Measurements from ENCODE around the gene RPAP2.
"Not testable (repeated sequence)": the region's sequence is repeated elsewhere in the genome, so short reads cannot be mapped to it uniquely, and the experiment has no call there.

The RPAP2 gene

DNA sequence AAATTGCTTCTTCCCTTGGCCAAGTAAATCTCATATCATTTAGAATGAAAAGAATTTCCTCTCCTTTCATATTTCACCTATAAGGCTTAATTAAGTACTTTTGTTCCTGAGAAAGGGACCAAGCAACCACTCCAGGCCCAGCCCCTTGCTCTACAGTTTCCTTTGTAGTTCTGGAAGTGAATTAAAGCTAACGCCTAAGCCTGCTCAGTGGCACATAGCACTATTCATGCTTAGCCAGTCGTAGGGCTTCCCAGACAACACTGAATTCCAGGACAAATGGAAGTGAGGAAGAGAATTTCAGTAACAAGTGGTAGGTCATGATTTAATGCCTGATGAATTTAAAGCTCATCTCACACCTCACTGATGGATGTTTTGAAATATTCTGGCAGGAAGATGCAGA lies 73.3 kb downstream of the RPAP2 start:
- H3K27me3 Mint-ChIP-seq = no peaks in the 10 kb centered on the region
- DNase-seq = no peak
- CTCF ChIA-PET = interaction anchor here (1.5 kb wide), 1 partner anchor 102 kb away, joined by 4 read pairs; no protein-coding TSS in a partner anchor

GRCh38 chr1:92374223-92374622 lies 75.4 kb downstream of the RPAP2 start:
- Mint-ChIP-seq H3K27ac (peak overlapping the region; percentile 15), H3K9me3 (no peaks in the 10 kb centered on the region), H3K4me3 (no peak overlapping the region), H3K36me3 (peaks cover 21% of the 10 kb centered on the region), H3K27me3 (no peaks in the 10 kb centered on the region), H3K4me1 (peaks cover 32% of the 10 kb centered on the region)
- no peak for DNase-seq
- CTCF ChIA-PET = no interaction called here

More for the DNA sequence above, 73.3 kb downstream of the RPAP2 start:
- peaks cover 28% of the 10 kb centered on the region for H3K36me3 Mint-ChIP-seq
- H3K4me3 Mint-ChIP-seq = no peak overlapping the region
- peaks cover 44% of the 10 kb centered on the region for H3K4me1 Mint-ChIP-seq
- H3K27ac Mint-ChIP-seq = no peak overlapping the region
- H3K9me3 Mint-ChIP-seq = no peaks in the 10 kb centered on the region

GRCh38 chr1:92376345-92376744 lies 77.5 kb downstream of the RPAP2 start:
- Mint-ChIP-seq H3K36me3 (peaks cover 20% of the 10 kb centered on the region), H3K27ac (no peak overlapping the region), H3K4me3 (no peak overlapping the region), H3K4me1 (peaks cover 26% of the 10 kb centered on the region), H3K9me3 (peaks cover 5% of the 10 kb centered on the region), H3K27me3 (no peaks in the 10 kb centered on the region)
- no peak for DNase-seq
- CTCF ChIA-PET = no interaction called here

GRCh38 chr1:92377991-92378390 lies 79.1 kb downstream of the RPAP2 start:
- Mint-ChIP-seq H3K4me1 (peaks cover 20% of the 10 kb centered on the region), H3K36me3 (peaks cover 21% of the 10 kb centered on the region)
- H3K27me3 Mint-ChIP-seq, H3K9me3 Mint-ChIP-seq, CTCF ChIA-PET, DNase-seq, H3K4me3 Mint-ChIP-seq, H3K27ac Mint-ChIP-seq: not testable (repeated sequence)

DNA sequence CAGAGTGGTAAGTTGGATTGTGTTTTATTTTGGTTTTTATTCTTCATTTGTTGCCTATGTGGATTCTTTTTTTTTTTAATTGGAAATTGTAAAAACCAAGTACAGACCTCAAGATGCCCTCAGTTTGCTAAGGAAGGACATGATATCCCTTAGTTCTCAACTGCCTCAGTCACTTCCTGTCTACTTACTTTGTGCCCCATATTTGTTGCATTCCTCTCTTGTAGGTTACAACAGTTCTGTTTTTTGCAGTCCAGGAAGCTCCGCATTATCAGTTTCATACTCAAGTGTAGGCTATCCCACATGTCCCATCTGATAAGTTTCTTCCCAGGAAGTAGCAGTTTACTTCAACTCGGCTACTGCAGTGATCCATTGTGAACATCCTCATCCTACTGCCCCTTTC lies 82.0 kb downstream of the RPAP2 start:
- no peak for DNase-seq
- Mint-ChIP-seq H3K27ac (peak overlapping the region; percentile 47), H3K4me3 (no peak overlapping the region), H3K36me3 (peaks cover 33% of the 10 kb centered on the region), H3K27me3 (no peaks in the 10 kb centered on the region), H3K4me1 (peaks cover 9% of the 10 kb centered on the region), H3K9me3 (peaks cover 5% of the 10 kb centered on the region)
- CTCF ChIA-PET = interaction anchor here (0.6 kb wide), 1 partner anchor 63 kb away, joined by 3 read pairs; no protein-coding TSS in a partner anchor

DNA sequence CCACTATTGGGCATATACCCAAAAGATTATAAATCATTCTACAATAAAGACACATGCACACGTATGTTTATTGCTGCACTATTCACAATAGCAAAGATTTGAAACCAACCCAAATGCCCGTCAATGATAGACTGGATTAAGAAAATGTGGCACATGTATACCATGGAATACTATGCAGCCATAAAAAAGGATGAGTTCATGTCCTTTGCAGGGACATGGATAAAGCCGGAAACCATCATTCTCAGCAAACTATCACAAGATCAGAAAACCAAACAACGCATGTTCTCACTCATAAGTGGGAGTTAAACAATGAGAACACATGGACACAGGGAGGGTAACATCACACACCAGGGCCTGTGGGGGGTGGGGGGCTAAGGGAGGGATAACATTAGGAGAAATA lies 95.1 kb downstream of the RPAP2 start:
- peaks cover 38% of the 10 kb centered on the region for H3K9me3 Mint-ChIP-seq
- H3K27me3 Mint-ChIP-seq, CTCF ChIA-PET, DNase-seq, H3K4me3 Mint-ChIP-seq, H3K4me1 Mint-ChIP-seq, H3K27ac Mint-ChIP-seq: not testable (repeated sequence)
- H3K36me3 Mint-ChIP-seq = peaks cover 25% of the 10 kb centered on the region

DNA sequence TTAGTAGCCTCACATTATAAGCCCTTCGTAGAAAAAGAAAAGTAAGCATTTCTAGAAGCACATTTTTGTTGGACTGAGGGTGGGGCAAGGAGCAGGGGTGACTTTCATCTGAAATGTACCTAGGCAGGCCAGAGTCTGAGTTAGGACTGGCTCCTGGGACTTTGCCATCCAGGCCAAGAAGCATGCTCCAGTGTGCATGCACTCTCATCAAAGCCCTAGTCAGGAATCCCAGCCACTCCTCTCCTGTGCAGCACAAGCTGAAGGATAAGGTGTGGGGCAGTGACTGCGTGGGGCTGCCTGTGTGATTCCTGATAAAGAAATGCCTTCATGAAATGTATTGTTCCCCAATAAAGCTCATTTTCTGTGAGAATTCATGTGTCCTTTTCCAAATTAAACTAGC lies 99.7 kb downstream of the RPAP2 start:
- DNase-seq = no peak
- H3K36me3 Mint-ChIP-seq = peaks cover 4% of the 10 kb centered on the region
- no peak overlapping the region for H3K4me3 Mint-ChIP-seq

GRCh38 chr1:92399076-92399475 lies 100.2 kb downstream of the RPAP2 start:
- Mint-ChIP-seq H3K9me3 (peaks cover 15% of the 10 kb centered on the region), H3K4me1 (no peaks in the 10 kb centered on the region), H3K27ac (no peak overlapping the region), H3K27me3 (no peaks in the 10 kb centered on the region), H3K36me3 (peaks cover 4% of the 10 kb centered on the region), H3K4me3 (no peak overlapping the region)
- CTCF ChIA-PET = interaction anchor here (0.8 to 1.3 kb wide), 2 partner anchors 11 to 22 kb away, joined by 3 to 8 read pairs; no protein-coding TSS in a partner anchor
- DNase-seq = no peak

More for the DNA sequence above, 99.7 kb downstream of the RPAP2 start:
- Mint-ChIP-seq H3K27ac (no peak overlapping the region), H3K9me3 (peaks cover 15% of the 10 kb centered on the region), H3K27me3 (no peaks in the 10 kb centered on the region), H3K4me1 (no peaks in the 10 kb centered on the region)
- CTCF ChIA-PET = interaction anchor here (0.8 to 1.3 kb wide), 2 partner anchors 11 to 22 kb away, joined by 3 to 8 read pairs; no protein-coding TSS in a partner anchor

DNA sequence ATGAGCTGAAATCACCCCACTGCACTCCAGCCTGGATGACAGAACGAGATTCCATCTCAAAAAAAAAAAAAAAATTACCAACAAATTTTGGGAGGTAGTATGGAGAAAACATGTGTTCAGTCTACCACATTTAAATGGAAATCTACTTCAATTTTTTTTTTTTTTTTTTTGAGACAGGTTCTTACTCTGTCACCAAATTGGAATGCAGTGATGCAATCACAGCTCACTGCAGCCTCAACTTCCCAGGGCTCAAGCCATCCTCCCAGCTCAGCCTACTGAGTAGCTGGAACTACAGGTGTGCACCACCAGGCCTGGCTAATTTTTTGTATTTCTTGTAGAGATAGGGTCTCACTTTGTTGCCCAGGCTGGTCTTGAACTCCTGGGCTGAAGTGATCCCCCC lies 105.8 kb downstream of the RPAP2 start:
- no peak overlapping the region for H3K27ac Mint-ChIP-seq
- H3K36me3 Mint-ChIP-seq = peaks cover 6% of the 10 kb centered on the region
- no peak overlapping the region for H3K4me3 Mint-ChIP-seq
- CTCF ChIA-PET = interaction anchor here (0.6 kb wide), 1 partner anchor 289 kb away, joined by 3 read pairs; no protein-coding TSS in a partner anchor
- no peak for DNase-seq
- no peaks in the 10 kb centered on the region for H3K27me3 Mint-ChIP-seq
- peaks cover 21% of the 10 kb centered on the region for H3K9me3 Mint-ChIP-seq
- H3K4me1 Mint-ChIP-seq = peaks cover 10% of the 10 kb centered on the region

DNA sequence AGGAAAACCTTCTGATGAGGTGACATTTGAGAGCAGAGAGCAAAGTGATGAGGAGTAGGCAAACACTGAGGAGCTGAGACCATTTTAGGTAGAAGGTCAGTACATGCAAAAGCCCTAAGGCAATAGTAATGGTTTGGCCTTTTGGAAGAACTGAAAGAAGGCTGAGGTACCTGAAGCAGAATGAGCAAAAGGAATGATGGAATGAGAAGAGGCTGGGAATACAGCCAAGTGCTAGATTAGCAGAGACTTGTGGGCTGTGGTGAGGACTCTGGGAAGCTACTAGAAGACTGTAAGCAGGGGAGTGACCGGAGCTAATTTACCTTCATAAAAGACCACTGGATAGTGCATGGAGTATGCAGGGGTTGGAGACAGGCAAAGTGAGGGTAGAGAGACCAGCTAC lies 110.0 kb downstream of the RPAP2 start:
- H3K27ac Mint-ChIP-seq = no peak overlapping the region
- no peaks in the 10 kb centered on the region for H3K27me3 Mint-ChIP-seq
- H3K4me3 Mint-ChIP-seq = no peak overlapping the region
- peaks cover 3% of the 10 kb centered on the region for H3K36me3 Mint-ChIP-seq
- peaks cover 37% of the 10 kb centered on the region for H3K4me1 Mint-ChIP-seq
- CTCF ChIA-PET = interaction anchor here (1.0 to 1.9 kb wide), 3 partner anchors 10 to 99 kb away, joined by 3 to 8 read pairs (median 7); no protein-coding TSS in a partner anchor
- no peak for DNase-seq
- peaks cover 8% of the 10 kb centered on the region for H3K9me3 Mint-ChIP-seq

DNA sequence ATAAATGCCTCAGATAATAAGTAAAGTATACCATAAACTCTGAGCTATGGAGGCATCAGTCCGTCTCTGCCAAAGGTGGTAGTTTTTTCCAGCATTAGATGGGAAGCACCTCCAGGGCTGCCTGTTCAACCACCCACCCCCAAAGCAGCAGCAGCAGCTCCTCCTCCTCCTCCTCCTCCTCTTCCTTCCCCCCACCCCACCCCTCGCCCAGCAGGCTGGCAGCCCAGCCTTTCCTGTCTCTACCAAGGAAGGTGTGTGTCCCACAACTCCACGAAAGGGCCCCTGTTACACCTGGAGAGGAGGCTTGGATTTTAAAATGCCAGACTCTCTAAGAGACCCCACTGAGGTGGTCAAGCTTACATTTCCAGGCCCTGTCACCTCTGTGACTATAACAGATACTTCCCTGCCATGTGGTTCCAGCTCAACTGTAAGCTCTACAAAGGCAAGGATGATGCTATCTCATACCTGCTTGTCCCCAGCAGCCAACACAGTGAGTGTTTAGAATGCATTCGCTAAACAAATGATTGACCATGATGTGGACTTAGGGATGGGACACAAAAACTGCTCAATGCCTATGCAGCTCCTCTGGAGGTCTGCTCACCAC lies 111.2 kb downstream of the RPAP2 start:
- peaks cover 37% of the 10 kb centered on the region for H3K4me1 Mint-ChIP-seq
- no peak overlapping the region for H3K4me3 Mint-ChIP-seq
- no peaks in the 10 kb centered on the region for H3K27me3 Mint-ChIP-seq
- H3K27ac Mint-ChIP-seq = no peak overlapping the region
- CTCF ChIA-PET = interaction anchor here (1.0 to 2.1 kb wide), 8 partner anchors 11 to 100 kb away, joined by 3 to 8 read pairs (median 4); no protein-coding TSS in a partner anchor
- peaks cover 2% of the 10 kb centered on the region for H3K9me3 Mint-ChIP-seq
- no peak for DNase-seq
- no peaks in the 10 kb centered on the region for H3K36me3 Mint-ChIP-seq

DNA sequence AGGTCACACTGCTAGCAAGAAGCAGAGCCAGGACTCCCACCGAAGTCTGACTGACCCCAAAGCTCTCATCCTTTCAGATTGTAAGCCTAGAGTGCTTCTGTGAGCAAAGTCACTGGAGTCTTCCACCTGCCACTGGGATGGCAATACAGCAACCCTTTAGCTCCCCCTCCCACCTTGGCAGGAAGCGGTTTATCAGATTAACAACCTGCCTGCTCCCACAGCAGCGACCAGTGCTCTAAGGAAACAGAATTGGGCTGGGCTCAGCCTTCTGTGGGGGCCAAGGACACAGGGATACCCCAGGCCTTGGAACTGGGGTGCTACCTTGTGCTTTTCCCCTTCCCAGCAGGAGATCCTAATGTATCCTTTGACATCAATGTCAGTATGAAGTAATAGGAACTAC lies 111.8 kb downstream of the RPAP2 start:
- H3K9me3 Mint-ChIP-seq = no peaks in the 10 kb centered on the region
- no peaks in the 10 kb centered on the region for H3K36me3 Mint-ChIP-seq
- DNase-seq = peak; percentile 69
- H3K27ac Mint-ChIP-seq = no peak overlapping the region
- CTCF ChIA-PET = interaction anchor here (1.0 to 2.1 kb wide), 7 partner anchors 10 to 101 kb away, joined by 3 to 8 read pairs (median 5); no protein-coding TSS in a partner anchor
- no peak overlapping the region for H3K4me3 Mint-ChIP-seq
- H3K27me3 Mint-ChIP-seq = no peaks in the 10 kb centered on the region
- H3K4me1 Mint-ChIP-seq = peaks cover 37% of the 10 kb centered on the region

DNA sequence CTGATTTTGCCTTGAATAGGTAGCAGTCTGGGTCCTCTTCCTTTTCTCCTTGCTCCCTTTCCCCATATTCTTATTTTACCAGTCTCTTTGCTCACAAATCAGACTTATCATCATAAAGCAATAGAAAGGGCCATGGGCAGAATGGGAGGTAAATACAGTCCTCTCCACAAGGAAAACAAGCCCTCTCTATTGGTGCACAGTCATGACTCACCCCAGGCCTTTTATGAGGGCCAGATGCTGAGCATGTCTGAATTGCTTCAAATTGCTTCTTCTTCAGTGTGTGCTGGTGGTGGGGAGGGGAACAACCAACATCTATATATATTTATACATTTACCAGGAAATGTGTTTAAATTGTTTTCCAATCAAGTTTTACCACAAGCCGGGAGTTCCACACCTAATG lies 112.7 kb downstream of the RPAP2 start:
- Mint-ChIP-seq H3K36me3 (no peaks in the 10 kb centered on the region), H3K27me3 (no peaks in the 10 kb centered on the region), H3K4me1 (peaks cover 37% of the 10 kb centered on the region), H3K9me3 (no peaks in the 10 kb centered on the region), H3K4me3 (no peak overlapping the region), H3K27ac (peak overlapping the region; percentile 55)
- DNase-seq = no peak
- CTCF ChIA-PET = interaction anchor here (1.6 to 2.1 kb wide), 2 partner anchors 63 to 96 kb away, joined by 3 to 7 read pairs; no protein-coding TSS in a partner anchor

DNA sequence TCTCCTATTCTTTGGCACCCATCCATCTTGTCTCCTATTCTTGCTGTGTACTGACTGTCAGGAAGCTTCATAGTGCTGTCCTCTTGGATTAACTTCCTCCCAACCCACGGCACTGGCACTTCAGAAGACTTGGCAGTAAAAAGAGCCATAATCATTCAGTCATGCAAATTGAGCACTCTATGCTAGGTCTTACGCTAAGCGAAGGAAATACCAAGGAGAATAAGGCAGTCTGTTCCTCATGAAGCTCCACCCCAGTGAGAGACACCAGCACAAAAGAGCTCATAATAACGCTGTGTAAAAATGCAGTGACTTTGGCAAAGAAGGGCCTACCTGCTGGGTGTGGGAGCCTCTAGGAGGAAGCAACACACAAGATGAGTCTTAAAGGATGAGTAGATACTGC lies 120.8 kb downstream of the RPAP2 start:
- peaks cover 7% of the 10 kb centered on the region for H3K27me3 Mint-ChIP-seq
- no peaks in the 10 kb centered on the region for H3K4me1 Mint-ChIP-seq
- no peaks in the 10 kb centered on the region for H3K9me3 Mint-ChIP-seq
- no peaks in the 10 kb centered on the region for H3K36me3 Mint-ChIP-seq
- no peak for DNase-seq
- CTCF ChIA-PET = interaction anchor here (1.0 kb wide), 1 partner anchor 54 kb away, joined by 3 read pairs; no protein-coding TSS in a partner anchor
- no peak overlapping the region for H3K4me3 Mint-ChIP-seq
- no peak overlapping the region for H3K27ac Mint-ChIP-seq

DNA sequence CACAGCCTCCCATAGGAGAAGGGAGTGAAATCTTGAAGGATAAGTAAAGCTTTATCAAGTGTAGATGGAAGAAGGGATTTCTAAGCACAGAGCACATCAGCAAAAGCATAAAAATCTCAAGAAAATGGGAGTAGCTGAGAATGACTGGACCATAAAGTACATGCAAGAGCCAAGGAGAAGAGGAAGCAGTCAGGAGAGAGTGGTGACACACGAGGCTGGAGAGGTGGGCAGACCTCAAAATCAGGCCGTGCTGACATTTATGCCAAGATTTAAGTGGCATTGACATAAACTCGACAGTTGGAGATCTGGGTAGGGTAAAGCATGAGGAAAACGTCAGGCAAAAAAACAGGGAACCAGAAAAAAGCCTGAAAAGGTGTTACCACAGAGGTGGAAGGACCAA lies 125.5 kb downstream of the RPAP2 start:
- H3K9me3 Mint-ChIP-seq = no peaks in the 10 kb centered on the region
- H3K27me3 Mint-ChIP-seq = peaks cover 7% of the 10 kb centered on the region
- DNase-seq = no peak
- no peak overlapping the region for H3K4me3 Mint-ChIP-seq
- no peaks in the 10 kb centered on the region for H3K4me1 Mint-ChIP-seq
- H3K36me3 Mint-ChIP-seq = no peaks in the 10 kb centered on the region
- CTCF ChIA-PET = interaction anchor here (1.8 kb wide), 1 partner anchor 15 kb away, joined by 7 read pairs; no protein-coding TSS in a partner anchor
- no peak overlapping the region for H3K27ac Mint-ChIP-seq
